ENCODE measurements around the gene IL22RA2. TPM values are rescaled to one million over a fixed set of nuclear protein-coding genes. Genes with fewer than 3 reads are reported as not detected.

The IL22RA2 gene
- total RNA-seq, 4 donors from 2014 or later: not detected

DNA sequence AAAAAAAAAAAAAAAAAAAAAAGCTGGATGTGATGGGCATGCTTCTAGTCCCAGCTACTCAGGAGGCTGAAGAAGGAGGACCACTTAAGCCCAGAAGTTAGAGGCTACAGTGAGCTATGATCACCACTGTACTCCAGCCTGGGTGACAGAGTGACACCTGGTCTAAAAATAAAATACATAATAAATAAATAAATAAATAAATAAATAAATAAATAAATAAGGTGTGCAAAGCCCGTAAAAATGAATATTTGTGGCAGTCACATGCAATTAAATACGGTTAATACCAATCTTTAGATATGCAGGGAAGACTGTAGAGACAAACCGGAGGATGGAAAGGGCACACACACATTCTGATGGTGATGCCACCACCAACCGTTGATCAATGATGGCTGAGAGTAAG lies 26.2 kb downstream of the IL22RA2 start:
- WGBS: 92% methylated on average over 4 of the region's 4 CpGs
- H3K27me3 ChIP-seq: no peaks in the 10 kb centered on the region

DNA sequence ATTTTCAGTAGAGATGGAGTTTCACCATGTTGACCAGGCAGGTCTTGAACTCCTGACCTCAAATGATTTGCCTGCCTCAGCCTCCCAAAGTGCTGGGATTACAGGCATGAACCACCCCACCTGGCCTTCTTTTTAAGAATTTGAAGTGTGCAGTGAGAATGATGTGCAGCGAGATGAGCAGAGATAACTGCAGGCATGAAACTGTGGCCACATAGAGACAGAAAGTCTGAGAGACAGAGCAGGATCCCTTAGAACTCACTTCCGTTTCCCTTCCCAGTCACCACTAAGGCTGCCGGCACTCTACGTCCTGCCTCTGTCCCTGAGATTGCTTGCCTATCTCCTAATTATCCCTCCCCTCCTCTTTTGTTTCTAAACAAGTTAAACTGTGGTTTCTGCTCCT lies 27.2 kb downstream of the IL22RA2 start:
- Histone ChIP-seq H3K4me3 (no peak overlapping the region), H3K27me3 (no peaks in the 10 kb centered on the region), H3K9me3 (no peaks in the 10 kb centered on the region), H3K36me3 (no peaks in the 10 kb centered on the region), H3K27ac (replicated peaks in 1 of 4) (no peak overlapping the region), H3K4me1 (no peaks in the 10 kb centered on the region)
- DNase-seq (ENCODE audit: extremely low spot score): no peak
- WGBS: 90% methylated on average over 4 of the region's 4 CpGs
- TF ChIP-seq, protein P1, sequence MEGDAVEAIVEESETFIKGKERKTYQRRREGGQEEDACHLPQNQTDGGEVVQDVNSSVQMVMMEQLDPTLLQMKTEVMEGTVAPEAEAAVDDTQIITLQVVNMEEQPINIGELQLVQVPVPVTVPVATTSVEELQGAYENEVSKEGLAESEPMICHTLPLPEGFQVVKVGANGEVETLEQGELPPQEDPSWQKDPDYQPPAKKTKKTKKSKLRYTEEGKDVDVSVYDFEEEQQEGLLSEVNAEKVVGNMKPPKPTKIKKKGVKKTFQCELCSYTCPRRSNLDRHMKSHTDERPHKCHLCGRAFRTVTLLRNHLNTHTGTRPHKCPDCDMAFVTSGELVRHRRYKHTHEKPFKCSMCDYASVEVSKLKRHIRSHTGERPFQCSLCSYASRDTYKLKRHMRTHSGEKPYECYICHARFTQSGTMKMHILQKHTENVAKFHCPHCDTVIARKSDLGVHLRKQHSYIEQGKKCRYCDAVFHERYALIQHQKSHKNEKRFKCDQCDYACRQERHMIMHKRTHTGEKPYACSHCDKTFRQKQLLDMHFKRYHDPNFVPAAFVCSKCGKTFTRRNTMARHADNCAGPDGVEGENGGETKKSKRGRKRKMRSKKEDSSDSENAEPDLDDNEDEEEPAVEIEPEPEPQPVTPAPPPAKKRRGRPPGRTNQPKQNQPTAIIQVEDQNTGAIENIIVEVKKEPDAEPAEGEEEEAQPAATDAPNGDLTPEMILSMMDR (IDR thresholded peaks at IDR 0.05): no peak
- TF ChIP-seq EP300 (IDR thresholded peaks at IDR 0.05): no peak
- no peak for TF ChIP-seq POLR2AphosphoS5 (IDR thresholded peaks at IDR 0.05)
- no peak for TF ChIP-seq POLR2A (IDR thresholded peaks at IDR 0.05; ENCODE audit: low read depth)
- intact Hi-C loops (cut with DNase I): no loop called here

More for the DNA sequence above, 26.2 kb downstream of the IL22RA2 start:
- intact Hi-C loops (cut with DNase I): no loop called here
- H3K4me3 ChIP-seq: no peak overlapping the region
- H3K9me3 ChIP-seq: no peaks in the 10 kb centered on the region
- DNase-seq (ENCODE audit: extremely low spot score): no peak
- H3K27ac ChIP-seq (replicated peaks in 1 of 4): no peak overlapping the region
- no peaks in the 10 kb centered on the region for H3K4me1 ChIP-seq
- TF ChIP-seq, protein P1 (IDR thresholded peaks at IDR 0.05): no peak
- TF ChIP-seq POLR2AphosphoS5 (IDR thresholded peaks at IDR 0.05) (no peak), EP300 (IDR thresholded peaks at IDR 0.05) (no peak), POLR2A (IDR thresholded peaks at IDR 0.05; ENCODE audit: low read depth) (no peak)
- H3K36me3 ChIP-seq: no peaks in the 10 kb centered on the region

- Histone ChIP-seq H3K36me3 (no peaks in the 10 kb centered on the region), H3K4me1 (no peaks in the 10 kb centered on the region), H3K27ac (replicated peaks in 1 of 4) (no peak overlapping the region), H3K4me3 (no peak overlapping the region), H3K9me3 (no peaks in the 10 kb centered on the region), H3K27me3 (no peaks in the 10 kb centered on the region)
- WGBS: 61% methylated on average over 4 of the region's 4 CpGs
- TF ChIP-seq, protein P1 (IDR thresholded peaks at IDR 0.05): no peak
- TF ChIP-seq POLR2A (IDR thresholded peaks at IDR 0.05; ENCODE audit: low read depth) (no peak), POLR2AphosphoS5 (IDR thresholded peaks at IDR 0.05) (no peak)
- intact Hi-C loops (cut with DNase I): no loop called here
- no peak for DNase-seq (ENCODE audit: extremely low spot score)
These were observed 28.0 kb downstream of the IL22RA2 start for GRCh38 chr6:137145421-137145820.

DNA sequence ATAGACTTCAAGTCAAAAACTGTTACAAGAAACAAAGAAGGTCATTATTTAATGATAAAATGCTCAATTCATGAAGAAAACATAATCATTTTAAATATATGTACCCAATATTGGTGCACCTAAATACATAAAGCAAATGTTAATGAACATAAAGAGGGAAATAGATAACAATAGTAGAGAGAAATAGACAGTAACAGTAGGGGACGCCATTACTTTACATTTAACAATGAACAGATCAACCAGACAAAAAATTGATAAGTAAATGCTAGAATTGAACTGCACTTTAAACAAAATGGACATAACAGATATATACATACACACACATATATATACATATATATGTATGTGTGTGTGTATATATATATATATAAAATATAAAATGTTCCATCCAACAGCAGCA lies 37.4 kb downstream of the IL22RA2 start:
- H3K4me1 ChIP-seq: no peaks in the 10 kb centered on the region
- intact Hi-C loops (cut with DNase I): no loop called here
- 82% methylated on average over 1 of the region's 1 CpG for WGBS
- no peak overlapping the region for H3K4me3 ChIP-seq
- H3K27ac ChIP-seq (replicated peaks in 1 of 4): no peak overlapping the region
- peaks cover 0 to 14% (median 3%) of the 10 kb centered on the region in 4 donors for H3K9me3 ChIP-seq
- DNase-seq (ENCODE audit: extremely low spot score): no peak
- H3K36me3 ChIP-seq: no peaks in the 10 kb centered on the region
- peaks cover 0 to 3% (median 0%) of the 10 kb centered on the region in 4 donors for H3K27me3 ChIP-seq
- no peak for TF ChIP-seq EP300 (IDR thresholded peaks at IDR 0.05)
- no peak for TF ChIP-seq POLR2A (IDR thresholded peaks at IDR 0.05; ENCODE audit: low read depth)
- no peak for TF ChIP-seq POLR2AphosphoS5 (IDR thresholded peaks at IDR 0.05)
- TF ChIP-seq, protein P1 (IDR thresholded peaks at IDR 0.05): no peak

- TF ChIP-seq POLR2AphosphoS5 (IDR thresholded peaks at IDR 0.05): no peak
- no peak for TF ChIP-seq POLR2A (IDR thresholded peaks at IDR 0.05; ENCODE audit: low read depth)
- no peak for TF ChIP-seq EP300 (IDR thresholded peaks at IDR 0.05)
- TF ChIP-seq, protein P1 (IDR thresholded peaks at IDR 0.05): no peak
- intact Hi-C loops (cut with DNase I): no loop called here
- 91% methylated on average over 1 of the region's 1 CpG for WGBS
- no peaks in the 10 kb centered on the region for H3K4me1 ChIP-seq
- H3K27me3 ChIP-seq: peaks cover 0 to 3% (median 0%) of the 10 kb centered on the region in 4 donors
- no peak overlapping the region for H3K27ac ChIP-seq (replicated peaks in 1 of 4)
- DNase-seq (ENCODE audit: extremely low spot score): no peak
- peaks cover 0 to 14% (median 3%) of the 10 kb centered on the region in 4 donors for H3K9me3 ChIP-seq
- no peak overlapping the region for H3K4me3 ChIP-seq
- no peaks in the 10 kb centered on the region for H3K36me3 ChIP-seq
These were observed 39.0 kb downstream of the IL22RA2 start for GRCh38 chr6:137134483-137134882.
